ENCODE results near the gene GRB14. TPM values are rescaled to one million over a fixed set of nuclear protein-coding genes. Genes with fewer than 3 reads are reported as not detected.

GRB14 gene
- total and polyA plus RNA-seq, 8 donors, result 4.1 to 75.4 (median 60.0) TPM

GRCh38 chr2:164447660-164448059, 173.6 kb downstream of the GRB14 start:
- ATAC-seq (no peak), DNase-seq (no peak)
- no peaks in the 10 kb centered on the region for H3K4me1 ChIP-seq
- intact Hi-C loops (cut with DNase I), result no loop called here
- TF ChIP-seq CTCF (IDR thresholded peaks at IDR 0.05), result no peak
- no peaks in the 10 kb centered on the region for H3K36me3 ChIP-seq
- H3K9me3 ChIP-seq, result no peaks in the 10 kb centered on the region
- no peak overlapping the region for H3K27ac ChIP-seq
- no peaks in the 10 kb centered on the region for H3K27me3 ChIP-seq
- H3K4me3 ChIP-seq, result no peak overlapping the region

Other genes with a start within 250 kb of the GRB14 start
- 10 to 100 TPM; 65.0 to 74.8 TPM for gene COBLL1, start 220.3 kb upstream of the GRB14 start, total RNA-seq
- gene COBLL1, start 220.3 kb upstream of the GRB14 start, polyA plus RNA-seq (ENCODE audit: insufficient read length in 6 of 6), result 10 to 100 TPM; 19.1 to 23.1 (median 21.2) TPM

Measured in left lung (tissue), 10 donors.